Endothelial cell of umbilical vein (primary cell): ENCODE results near the gene TSPAN33. TPM values are rescaled to one million over a fixed set of nuclear protein-coding genes. Genes with fewer than 3 reads are reported as not detected.

Experiments
- BruUV-seq: library from RNA; stranded (reverse); fragments of 400-500 nt; replicated peaks from 2 replicates; lab custom pipeline; 2021; lab: Mats Ljungman, UMichigan
- CTCF ChIA-PET: fragments of 300-600, 350-600 bp; sonication (Branson Sonifier 250); formaldehyde crosslinking; loops from one replicate; lab custom pipeline; 2021; ENCODE audit warnings: antibody characterized with exemption, inconsistent platforms; lab: Charles Lee
- POLR2A ChIA-PET: fragments of 300-600, 350-600 bp; sonication (Branson Sonifier 250); formaldehyde crosslinking; loops from one replicate; lab custom pipeline; 2021; ENCODE audit warnings: antibody characterized with exemption, inconsistent platforms; lab: Charles Lee
- DNase-seq: peaks from one replicate; pipeline ENCODE4 v3.0.0-alpha.2; 2011; ENCODE audit warnings: low read depth, low spot score
- FAIRE-seq: peaks from 2 replicates; lab custom pipeline; 2011; peaks lifted over from hg19 to GRCh38; lab: Jason Lieb, UNC
- H2AFZ ChIP-seq: 2 replicates; pipeline ENCODE4 v1.6.0; 2012; ENCODE audit warnings: low read depth, low read length, control low read depth, inconsistent platforms
- H3K27ac ChIP-seq: 2 replicates; pipeline ENCODE4 v1.5.1; 2011; ENCODE audit warnings: low read depth, mild to moderate bottlenecking, control low read depth, low read length, moderate library complexity; ENCODE audit not compliant: insufficient read depth
- H3K27me3 ChIP-seq, 2 experiments: 2 replicates each; pipeline versions ENCODE4 v1.6.0 to v1.6.1; 2011; ENCODE audit warnings: low read length in 2 of 2, mixed read lengths in 1 of 2; ENCODE audit not compliant: control insufficient read depth in 2 of 2, insufficient read depth in 2 of 2
- H3K36me3 ChIP-seq, 2 experiments: 2 replicates in 1 of 2; 3 replicates in 1 of 2; pipeline ENCODE4 v1.5.1; 2011; ENCODE audit warnings: low read length in 2 of 2, mild to moderate bottlenecking in 1 of 2, moderate library complexity in 1 of 2; ENCODE audit not compliant: control insufficient read depth in 2 of 2, insufficient read depth in 2 of 2; ENCODE audit errors: extremely low read depth in 1 of 2
- H3K4me1 ChIP-seq: 3 replicates; pipeline ENCODE4 v1.5.1; 2011; ENCODE audit warnings: mild to moderate bottlenecking, low read length; ENCODE audit not compliant: control insufficient read depth, insufficient read depth; ENCODE audit errors: extremely low read depth
- H3K4me2 ChIP-seq: 2 replicates; pipeline ENCODE4 v1.6.1; 2011; ENCODE audit warnings: low read length, control low read depth, mixed read lengths; ENCODE audit not compliant: insufficient read depth
- H3K4me3 ChIP-seq, 3 experiments: fragments of 200-600 bp in 1 of 3; sonication (generic), shearing (Covaris generic) in 1 of 3; replicated peaks in 1 of 3; 2 replicates each; pipeline ENCODE4 v1.5.1; 2011 to 2016; ENCODE audit warnings: control low read depth in 3 of 3, low read length in 3 of 3, mild to moderate bottlenecking in 2 of 3, inconsistent platforms in 1 of 3, low read depth in 1 of 3, moderate library complexity in 1 of 3; ENCODE audit not compliant: insufficient read depth in 1 of 3
- H3K79me2 ChIP-seq: 2 replicates; pipeline ENCODE4 v1.6.0; 2012; ENCODE audit warnings: low read length, inconsistent platforms; ENCODE audit not compliant: control insufficient read depth, insufficient read depth
- H3K9ac ChIP-seq: replicated peaks from 2 replicates; pipeline ENCODE3; 2011; ENCODE audit warnings: low read length, control low read depth; ENCODE audit not compliant: insufficient read depth; ENCODE audit errors: extremely low read depth
- H3K9me1 ChIP-seq: replicated peaks from 3 replicates; pipeline ENCODE4 v1.6.0; 2011; ENCODE audit warnings: mild to moderate bottlenecking, low read length; ENCODE audit not compliant: control insufficient read depth, insufficient read depth; ENCODE audit errors: extremely low read depth
- H3K9me3 ChIP-seq: replicated peaks from 2 replicates; pipeline ENCODE4 v1.5.1; 2012; ENCODE audit warnings: low read length, inconsistent platforms; ENCODE audit not compliant: control insufficient read depth, insufficient read depth
- H4K20me1 ChIP-seq: replicated peaks from 2 replicates; pipeline ENCODE3; 2011; ENCODE audit warnings: mild to moderate bottlenecking, low read length; ENCODE audit not compliant: control insufficient read depth, insufficient read depth; ENCODE audit errors: extremely low read depth
- EZH2 ChIP-seq: IDR thresholded peaks from 2 replicates; pipeline ENCODE4 v1.6.1; 2012; ENCODE audit warnings: borderline replicate concordance, low read depth, mild to moderate bottlenecking, moderate library complexity, low read length, inconsistent platforms; ENCODE audit not compliant: severe bottlenecking
- FOS ChIP-seq: IDR thresholded peaks from 2 replicates; pipeline ENCODE4 v1.6.1; 2011; ENCODE audit warnings: mild to moderate bottlenecking, low read length, moderate library complexity, borderline replicate concordance; ENCODE audit not compliant: insufficient read depth
- GATA2 ChIP-seq: IDR thresholded peaks from 2 replicates; pipeline ENCODE4 v1.7.0; 2011; ENCODE audit warnings: low read depth, mild to moderate bottlenecking, moderate library complexity, mixed read lengths, low read length; ENCODE audit not compliant: insufficient read length, insufficient read depth
- JUN ChIP-seq: IDR thresholded peaks from 2 replicates; pipeline ENCODE4 v1.6.1; 2011; ENCODE audit warnings: borderline replicate concordance, low read depth; ENCODE audit not compliant: insufficient read length, insufficient read depth
- MYC ChIP-seq: IDR thresholded peaks from one replicate; pipeline ENCODE4 v1.6.1; 2011; ENCODE audit warnings: mild to moderate bottlenecking, low read depth, low read length
- POLR2A ChIP-seq: IDR thresholded peaks from 2 replicates; pipeline ENCODE4 v1.6.1; 2012; ENCODE audit warnings: low read depth, mild to moderate bottlenecking, control low read depth, low read length
- dilution Hi-C: fragments of 300-500 bp; cut with MboI; formaldehyde crosslinking; loops from one replicate; pipeline ENCODE4 v1.15.0; 2019; ENCODE audit warnings: low sequenced_read_pairs; ENCODE audit not compliant: extremely low pct_ligation_motif_present
- intact Hi-C: fragments of 100-400 bp; cut with micrococcal nuclease; formaldehyde crosslinking; loops from one replicate; pipeline ENCODE4 v1.10.0; 2022
- polyA plus RNA-seq, 4 experiments: library from polyadenylated mRNA; depleted of rRNA in 3 of 4; stranded (reverse) in 3 of 4; unstranded in 1 of 4; fragments of >200 nt; gene quantifications; 2 replicates each; pipeline versions ENCODE4 v1.2.1 to v1.2.3, GENCODE V29; 2011 to 2012; ENCODE audit warnings: missing spikeins in 1 of 4
- total RNA-seq: library from RNA; stranded (reverse); gene quantifications from 2 replicates; pipeline ENCODE4 v1.2.3, GENCODE V29; 2021
- TF ChIP-seq, protein P1 (sequence below): IDR thresholded peaks from 2 replicates; pipeline ENCODE4 v1.6.1; 2011; ENCODE audit not compliant: insufficient read depth, insufficient read length
- TF ChIP-seq, protein P2 (sequence below), 2 donors: IDR thresholded peaks; 1 replicate in 1 of 2; 2 replicates in 1 of 2; pipeline ENCODE4 v1.5.1; 2011; ENCODE audit warnings: low read length in 2 of 2, mild to moderate bottlenecking in 2 of 2, moderate library complexity in 2 of 2, control low read depth in 1 of 2, inconsistent platforms in 1 of 2, low read depth in 1 of 2; ENCODE audit not compliant: insufficient read depth in 1 of 2; ENCODE audit errors: extremely low read depth in 1 of 2

Gene TSPAN33
- total and polyA plus RNA-seq, 2 donors (not counting 3 experiments of a cell fraction or from before 2014, with no cell fraction given), result 0.21 TPM; not detected in 1

DNA sequence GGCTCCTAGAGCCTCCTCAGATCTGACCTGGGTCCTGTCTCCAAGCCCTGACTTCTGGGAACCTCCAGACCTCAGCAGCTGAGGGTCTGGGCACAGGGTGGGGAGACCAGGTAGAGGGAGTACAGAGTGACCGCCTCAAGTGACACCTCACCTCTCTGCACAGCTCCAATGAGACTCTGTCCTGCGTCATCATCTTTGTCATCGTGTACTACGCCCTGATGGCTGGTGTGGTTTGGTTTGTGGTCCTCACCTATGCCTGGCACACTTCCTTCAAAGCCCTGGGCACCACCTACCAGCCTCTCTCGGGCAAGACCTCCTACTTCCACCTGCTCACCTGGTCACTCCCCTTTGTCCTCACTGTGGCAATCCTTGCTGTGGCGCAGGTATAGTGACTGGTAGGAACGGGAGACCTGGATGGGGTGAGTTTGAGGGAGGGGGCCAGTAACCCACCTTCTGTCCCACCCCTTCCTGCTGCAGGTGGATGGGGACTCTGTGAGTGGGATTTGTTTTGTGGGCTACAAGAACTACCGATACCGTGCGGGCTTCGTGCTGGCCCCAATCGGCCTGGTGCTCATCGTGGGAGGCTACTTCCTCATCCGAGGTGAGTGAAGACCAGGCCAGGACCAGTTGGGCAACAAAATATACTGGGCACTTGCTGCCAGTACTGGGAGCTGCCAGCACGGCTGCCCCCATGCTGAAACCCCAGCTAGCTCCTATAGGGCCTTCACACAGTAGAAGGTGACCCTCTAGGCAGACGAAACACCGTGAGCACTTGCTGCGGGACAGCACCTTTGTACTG, 61.7 kb downstream of the TSPAN33 start:
- Histone ChIP-seq H4K20me1 (no peaks in the 10 kb centered on the region), H3K4me2 (no peak overlapping the region), H3K9me3 (no peaks in the 10 kb centered on the region), H3K9ac (no peak overlapping the region), H3K4me1 (no peaks in the 10 kb centered on the region), H3K27ac (no peak overlapping the region), H3K4me3 (no peak overlapping the region), H3K36me3 (peaks cover 0 to 2% of the 10 kb centered on the region in 2 experiments), H2AFZ (no peak overlapping the region), H3K9me1 (no peaks in the 10 kb centered on the region), H3K27me3 (no peaks in the 10 kb centered on the region), H3K79me2 (no peaks in the 10 kb centered on the region)
- CTCF ChIA-PET, result interaction anchor here (0.8 to 10.2 kb wide), 2 partner anchors 12 to 41 kb away, joined by 4 to 465 read pairs; no protein-coding TSS in a partner anchor
- no TSS peak for BruUV-seq
- POLR2A ChIA-PET, result interaction anchor here (0.6 kb wide), 1 partner anchor 81 kb away, joined by 3 read pairs; no protein-coding TSS in a partner anchor
- intact Hi-C loops (no loop called here), dilution Hi-C loops (no loop called here)
- DNase-seq (no peak), FAIRE-seq (no peak)
- TF ChIP-seq MYC (no peak), GATA2 (no peak), POLR2A (no peak)
- TF ChIP-seq, protein P1, sequence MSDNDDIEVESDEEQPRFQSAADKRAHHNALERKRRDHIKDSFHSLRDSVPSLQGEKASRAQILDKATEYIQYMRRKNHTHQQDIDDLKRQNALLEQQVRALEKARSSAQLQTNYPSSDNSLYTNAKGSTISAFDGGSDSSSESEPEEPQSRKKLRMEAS, result no peak

DNA sequence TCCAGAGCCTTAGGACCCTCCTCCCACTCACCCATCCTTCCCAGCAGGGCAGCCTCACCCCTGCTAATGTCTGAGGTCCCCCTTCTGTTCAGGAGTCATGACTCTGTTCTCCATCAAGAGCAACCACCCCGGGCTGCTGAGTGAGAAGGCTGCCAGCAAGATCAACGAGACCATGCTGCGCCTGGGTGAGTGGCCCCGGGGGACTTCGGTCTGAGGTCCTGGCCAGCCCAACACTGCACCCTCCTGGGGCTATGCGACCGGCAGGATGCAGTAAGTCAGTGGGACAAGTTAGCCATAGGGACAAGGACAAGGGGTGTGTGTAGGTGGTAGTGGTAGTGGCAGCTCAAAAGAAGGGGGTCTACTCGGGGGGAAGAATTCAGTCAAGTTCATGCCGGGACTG, 64.2 kb downstream of the TSPAN33 start:
- H4K20me1 ChIP-seq, result no peaks in the 10 kb centered on the region
- DNase-seq (no peak), FAIRE-seq (no peak)
- H2AFZ ChIP-seq, result no peak overlapping the region
- no peaks in the 10 kb centered on the region for H3K4me1 ChIP-seq
- H3K9ac ChIP-seq, result no peak overlapping the region
- no TSS peak for BruUV-seq
- no peak for TF ChIP-seq EZH2
- TF ChIP-seq JUN, result no peak
- TF ChIP-seq, protein P2, sequence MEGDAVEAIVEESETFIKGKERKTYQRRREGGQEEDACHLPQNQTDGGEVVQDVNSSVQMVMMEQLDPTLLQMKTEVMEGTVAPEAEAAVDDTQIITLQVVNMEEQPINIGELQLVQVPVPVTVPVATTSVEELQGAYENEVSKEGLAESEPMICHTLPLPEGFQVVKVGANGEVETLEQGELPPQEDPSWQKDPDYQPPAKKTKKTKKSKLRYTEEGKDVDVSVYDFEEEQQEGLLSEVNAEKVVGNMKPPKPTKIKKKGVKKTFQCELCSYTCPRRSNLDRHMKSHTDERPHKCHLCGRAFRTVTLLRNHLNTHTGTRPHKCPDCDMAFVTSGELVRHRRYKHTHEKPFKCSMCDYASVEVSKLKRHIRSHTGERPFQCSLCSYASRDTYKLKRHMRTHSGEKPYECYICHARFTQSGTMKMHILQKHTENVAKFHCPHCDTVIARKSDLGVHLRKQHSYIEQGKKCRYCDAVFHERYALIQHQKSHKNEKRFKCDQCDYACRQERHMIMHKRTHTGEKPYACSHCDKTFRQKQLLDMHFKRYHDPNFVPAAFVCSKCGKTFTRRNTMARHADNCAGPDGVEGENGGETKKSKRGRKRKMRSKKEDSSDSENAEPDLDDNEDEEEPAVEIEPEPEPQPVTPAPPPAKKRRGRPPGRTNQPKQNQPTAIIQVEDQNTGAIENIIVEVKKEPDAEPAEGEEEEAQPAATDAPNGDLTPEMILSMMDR (IDR thresholded peaks at IDR 0.05; ENCODE audit: extremely low read depth in 1 of 2, insufficient read depth in 1 of 2, low read depth in 1 of 2, low read length in 2 of 2), result no peak
- no peak for TF ChIP-seq MYC
- TF ChIP-seq, protein P1, result no peak
- TF ChIP-seq GATA2, result no peak
- TF ChIP-seq FOS, result no peak
- H3K9me3 ChIP-seq, result no peaks in the 10 kb centered on the region
- no peak overlapping the region for H3K4me3 ChIP-seq
- no peak overlapping the region for H3K4me2 ChIP-seq
- H3K27ac ChIP-seq, result no peak overlapping the region
- CTCF ChIA-PET, result interaction anchor here (1.2 to 10.2 kb wide), 2 partner anchors 9 to 43 kb away, joined by 3 to 465 read pairs; no protein-coding TSS in a partner anchor
- intact Hi-C loops (no loop called here), dilution Hi-C loops (no loop called here)
- POLR2A ChIA-PET, result no interaction called here
- H3K36me3 ChIP-seq, result peaks cover 0 to 4% of the 10 kb centered on the region in 2 experiments
- no peaks in the 10 kb centered on the region for H3K9me1 ChIP-seq
- H3K27me3 ChIP-seq, result no peaks in the 10 kb centered on the region
- H3K79me2 ChIP-seq, result no peaks in the 10 kb centered on the region
